Measurements from ENCODE around the gene B3GALT5. TPM values are rescaled to one million over a fixed set of nuclear protein-coding genes. Genes with fewer than 3 reads are reported as not detected.

B3GALT5 gene
- total and polyA plus RNA-seq, 2 of the 4 experiments (the other 2 are of a cell fraction) = 0.05 to 0.18 TPM

DNA sequence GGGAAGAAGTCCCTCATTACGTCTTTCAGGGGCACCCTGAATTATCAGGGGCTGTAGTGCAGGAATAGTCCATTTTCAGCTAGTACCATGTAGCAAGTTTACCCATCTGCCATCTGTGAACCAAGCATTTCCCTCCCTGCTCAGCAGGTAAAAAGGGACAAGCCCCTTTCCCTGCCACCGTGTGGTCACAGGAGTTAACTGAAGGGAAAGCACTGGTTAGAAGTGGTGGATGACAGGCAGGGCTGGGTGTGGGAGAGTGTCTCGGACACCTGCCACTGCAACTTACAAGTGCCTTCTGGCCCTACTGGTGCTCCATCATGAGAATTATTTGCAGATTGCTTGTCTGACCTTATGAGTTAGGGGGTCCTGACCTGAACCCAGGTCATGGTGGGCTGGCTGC, 100.2 kb downstream of the B3GALT5 start:
- H4K5ac ChIP-seq (ENCODE audit: low read depth, low read length) = no peak overlapping the region
- ChIA-PET CTCF (no interaction called here), POLR2A (ENCODE audit: unreplicated experiment) (no interaction called here)
- in situ Hi-C loops (cut with MboI; ENCODE audit: low sequenced_read_pairs) (no loop called here), intact Hi-C loops (cut with micrococcal nuclease) (no loop called here), dilution Hi-C loops (cut with HindIII; ENCODE audit: low sequenced_read_pairs, unreplicated experiment) (loop anchor here (25.0 kb wide), 1 partner anchor 201 kb away; no protein-coding TSS in a partner anchor)
- no peak overlapping the region for H4K8ac ChIP-seq (ENCODE audit: low read depth in 2 of 2, low read length in 2 of 2)
- no peak overlapping the region for H2BK120ac ChIP-seq (ENCODE audit: low read depth, low read length)
- no peaks in the 10 kb centered on the region for H3K27me3 ChIP-seq (ENCODE audit: control insufficient read depth, insufficient read depth, low read length)
- H2BK15ac ChIP-seq (ENCODE audit: low read depth, low read length) = no peak overlapping the region
- H2AFZ ChIP-seq (replicated peaks; ENCODE audit: low read length, poor library complexity) = no peak overlapping the region
- DNase-seq = no peak
- H2BK20ac ChIP-seq (ENCODE audit: low read depth, low read length) = no peak overlapping the region
- H2AK9ac ChIP-seq (replicated peaks; ENCODE audit: low read depth, low read length, poor library complexity) = no peak overlapping the region
- no peaks in the 10 kb centered on the region for H3K4me1 ChIP-seq (ENCODE audit: control insufficient read depth, insufficient read depth, low read length)
- no peak overlapping the region for H3K4me2 ChIP-seq (ENCODE audit: low read depth, low read length)
- no peak overlapping the region for H3K4me3 ChIP-seq (ENCODE audit: insufficient read depth, low read depth, low read length)
- H2BK5ac ChIP-seq (ENCODE audit: low read depth, low read length, poor library complexity, severe bottlenecking) = no peak overlapping the region
- no peak overlapping the region for H3K14ac ChIP-seq (replicated peaks; ENCODE audit: low read depth, low read length)
- H2AK5ac ChIP-seq (ENCODE audit: low read depth, low read length) = no peak overlapping the region
- H4K20me1 ChIP-seq (ENCODE audit: insufficient read depth, low read length) = no peaks in the 10 kb centered on the region
- no peak for ATAC-seq (ENCODE audit: low read depth)
- no TSS peak for BruUV-seq (replicated peaks)
- H3K9me3 ChIP-seq (ENCODE audit: control insufficient read depth, insufficient read depth, low read length) = no peaks in the 10 kb centered on the region
- no peak overlapping the region for H3K9ac ChIP-seq (ENCODE audit: low read depth, low read length)
- H3K4ac ChIP-seq (ENCODE audit: low read depth, low read length) = no peak overlapping the region
- no peak overlapping the region for H3K23ac ChIP-seq (ENCODE audit: low read depth, low read length)
- H3K79me1 ChIP-seq (ENCODE audit: low read depth in 1 of 2, low read length in 2 of 2) = no peaks in the 10 kb centered on the region
- no peak overlapping the region for H4K91ac ChIP-seq (ENCODE audit: insufficient read depth, low read depth, low read length)
- no peaks in the 10 kb centered on the region for H3K36me3 ChIP-seq (ENCODE audit: control insufficient read depth, insufficient read depth, low read length)
- no peak overlapping the region for H3K56ac ChIP-seq (ENCODE audit: extremely low read depth, insufficient read depth, low read length)
- TF ChIP-seq, protein P1, sequence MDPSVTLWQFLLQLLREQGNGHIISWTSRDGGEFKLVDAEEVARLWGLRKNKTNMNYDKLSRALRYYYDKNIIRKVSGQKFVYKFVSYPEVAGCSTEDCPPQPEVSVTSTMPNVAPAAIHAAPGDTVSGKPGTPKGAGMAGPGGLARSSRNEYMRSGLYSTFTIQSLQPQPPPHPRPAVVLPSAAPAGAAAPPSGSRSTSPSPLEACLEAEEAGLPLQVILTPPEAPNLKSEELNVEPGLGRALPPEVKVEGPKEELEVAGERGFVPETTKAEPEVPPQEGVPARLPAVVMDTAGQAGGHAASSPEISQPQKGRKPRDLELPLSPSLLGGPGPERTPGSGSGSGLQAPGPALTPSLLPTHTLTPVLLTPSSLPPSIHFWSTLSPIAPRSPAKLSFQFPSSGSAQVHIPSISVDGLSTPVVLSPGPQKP (IDR thresholded peaks at IDR 0.05; ENCODE audit: borderline replicate concordance, low read depth, low read length) = no peak
- TF ChIP-seq RFX5 (IDR thresholded peaks at IDR 0.05; ENCODE audit: low read depth, low read length) (no peak), RAD21 (IDR thresholded peaks at IDR 0.05; ENCODE audit: low read length) (no peak), RCOR1 (IDR thresholded peaks at IDR 0.05; ENCODE audit: insufficient replicate concordance, low read length) (no peak), POLR2A (IDR thresholded peaks at IDR 0.05; ENCODE audit: low read depth, low read length) (no peak), MAZ (IDR thresholded peaks at IDR 0.05; ENCODE audit: borderline replicate concordance, low read depth, low read length) (no peak), MAFK (IDR thresholded peaks at IDR 0.05; ENCODE audit: low read depth, low read length) (no peak), CHD1 (IDR thresholded peaks at IDR 0.05; ENCODE audit: low read depth, low read length) (no peak), MXI1 (IDR thresholded peaks at IDR 0.05; ENCODE audit: borderline replicate concordance, low read depth, low read length) (no peak), BHLHE40 (IDR thresholded peaks at IDR 0.05; ENCODE audit: low read depth, low read length) (no peak), CEBPB (IDR thresholded peaks at IDR 0.05; ENCODE audit: low read depth, low read length) (no peak), SMC3 (IDR thresholded peaks at IDR 0.05; ENCODE audit: low read depth, low read length) (no peak), FOS (IDR thresholded peaks at IDR 0.05; ENCODE audit: low read depth, low read length) (no peak)
- TF ChIP-seq, protein P2, sequence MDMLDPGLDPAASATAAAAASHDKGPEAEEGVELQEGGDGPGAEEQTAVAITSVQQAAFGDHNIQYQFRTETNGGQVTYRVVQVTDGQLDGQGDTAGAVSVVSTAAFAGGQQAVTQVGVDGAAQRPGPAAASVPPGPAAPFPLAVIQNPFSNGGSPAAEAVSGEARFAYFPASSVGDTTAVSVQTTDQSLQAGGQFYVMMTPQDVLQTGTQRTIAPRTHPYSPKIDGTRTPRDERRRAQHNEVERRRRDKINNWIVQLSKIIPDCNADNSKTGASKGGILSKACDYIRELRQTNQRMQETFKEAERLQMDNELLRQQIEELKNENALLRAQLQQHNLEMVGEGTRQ (IDR thresholded peaks at IDR 0.05; ENCODE audit: low read depth, low read length) = no peak
- TF ChIP-seq, protein P3, sequence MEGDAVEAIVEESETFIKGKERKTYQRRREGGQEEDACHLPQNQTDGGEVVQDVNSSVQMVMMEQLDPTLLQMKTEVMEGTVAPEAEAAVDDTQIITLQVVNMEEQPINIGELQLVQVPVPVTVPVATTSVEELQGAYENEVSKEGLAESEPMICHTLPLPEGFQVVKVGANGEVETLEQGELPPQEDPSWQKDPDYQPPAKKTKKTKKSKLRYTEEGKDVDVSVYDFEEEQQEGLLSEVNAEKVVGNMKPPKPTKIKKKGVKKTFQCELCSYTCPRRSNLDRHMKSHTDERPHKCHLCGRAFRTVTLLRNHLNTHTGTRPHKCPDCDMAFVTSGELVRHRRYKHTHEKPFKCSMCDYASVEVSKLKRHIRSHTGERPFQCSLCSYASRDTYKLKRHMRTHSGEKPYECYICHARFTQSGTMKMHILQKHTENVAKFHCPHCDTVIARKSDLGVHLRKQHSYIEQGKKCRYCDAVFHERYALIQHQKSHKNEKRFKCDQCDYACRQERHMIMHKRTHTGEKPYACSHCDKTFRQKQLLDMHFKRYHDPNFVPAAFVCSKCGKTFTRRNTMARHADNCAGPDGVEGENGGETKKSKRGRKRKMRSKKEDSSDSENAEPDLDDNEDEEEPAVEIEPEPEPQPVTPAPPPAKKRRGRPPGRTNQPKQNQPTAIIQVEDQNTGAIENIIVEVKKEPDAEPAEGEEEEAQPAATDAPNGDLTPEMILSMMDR (conservative IDR thresholded peaks at IDR 0.05; ENCODE audit: low read depth, low read length) = no peak
- H3K18ac ChIP-seq (ENCODE audit: low read depth, low read length) = no peak overlapping the region
- no peaks in the 10 kb centered on the region for H3K9me1 ChIP-seq (ENCODE audit: insufficient read depth, low read length)
- no CpG with 5 or more reads among the region's 3 CpGs for WGBS, 2 experiments (ENCODE audit: extremely low coverage in 2 of 2, insufficient read length in 1 of 2)
- no peak overlapping the region for H3K27ac ChIP-seq (ENCODE audit: insufficient read depth, low read length)
